Left colon (tissue), 2 donors: ENCODE data around the gene NRIP3. TPM values are rescaled to one million over a fixed set of nuclear protein-coding genes. Genes with fewer than 3 reads are reported as not detected.

Experiments
- ATAC-seq: fragments of 200-7000 bp; cut with Tn5 transposase; one replicate; pipeline ENCODE4 v1.9.1; 2020; ENCODE audit warnings: mild to moderate bottlenecking, moderate library complexity
- DNase-seq, 2 donors: peaks; one replicate each; pipeline ENCODE4 v3.0.0-alpha.2; 2020
- intact Hi-C, 2 donors: fragments of 100-400 bp; cut with DNase I in 1 of 2; cut with micrococcal nuclease in 1 of 2; formaldehyde crosslinking; loops; one replicate each; pipeline versions ENCODE4 v1.11.2 to v1.14.0; 2022; cut with DNase I, micrococcal nuclease
- long read RNA-seq: library from polyadenylated mRNA; unstranded; transcript quantifications from one replicate; pipeline ENCODE4 v2.0.0, GENCODE V29; 2021
- total RNA-seq, 2 donors: library from RNA; stranded (reverse); fragmentation: NEBNext Ultra II Directional; extraction: Animal tissue kit (Norgen Biotek cat#: 25700); gene quantifications; one replicate each; pipeline ENCODE4 v1.2.1, GENCODE V29; 2021
- donor health status: DM: no; HTN: no; CAD: no.
- donor health status: DM: yes; HTN: yes; CAD: no.

Gene NRIP3
- under 1 TPM; 0.27 to 0.75 TPM for total RNA-seq
- long read RNA-seq: 0 reads

GRCh38 chr11:9003573-9004182, at the start of gene NRIP3:
NRIP3 (minus strand) TSS chr11:9004001; CDS start chr11:9003935, 66 bp downstream.
- DNase-seq (peak; percentile 58 to 81), ATAC-seq (peak; percentile 97)
- intact Hi-C loops: no loop called here

GRCh38 chr11:9052316-9052715, 48.5 kb upstream of the NRIP3 start:
- intact Hi-C loops: no loop called here

GRCh38 chr11:9049959-9050358, 46.2 kb upstream of the NRIP3 start:
- DNase-seq (no peak), ATAC-seq (no peak)
- intact Hi-C loops: no loop called here

More at GRCh38 chr11:9052316-9052715, 48.5 kb upstream of the NRIP3 start:
- ATAC-seq (no peak), DNase-seq (no peak)

- intact Hi-C loops: no loop called here
- DNase-seq: no peak
- ATAC-seq: no peak
These were observed 44.2 kb upstream of the NRIP3 start for GRCh38 chr11:9047964-9048523.

- intact Hi-C loops: no loop called here
These were observed 42.7 kb upstream of the NRIP3 start for GRCh38 chr11:9046481-9046880.

GRCh38 chr11:9042488-9042887, 38.7 kb upstream of the NRIP3 start:
- intact Hi-C loops: no loop called here
- no peak for ATAC-seq
- no peak for DNase-seq

More at GRCh38 chr11:9046481-9046880, 42.7 kb upstream of the NRIP3 start:
- DNase-seq (no peak), ATAC-seq (no peak)

- DNase-seq: no peak
- intact Hi-C loops: no loop called here
- no peak for ATAC-seq
These were observed 37.9 kb upstream of the NRIP3 start for GRCh38 chr11:9041747-9042146.

GRCh38 chr11:9040410-9040809, 36.6 kb upstream of the NRIP3 start:
- no peak for ATAC-seq
- no peak for DNase-seq
- intact Hi-C loops: no loop called here

- no peak for DNase-seq
- intact Hi-C loops: no loop called here
- ATAC-seq: no peak
These were observed 36.1 kb upstream of the NRIP3 start for GRCh38 chr11:9039863-9040262.

GRCh38 chr11:9039198-9039597, 35.4 kb upstream of the NRIP3 start:
- DNase-seq (no peak), ATAC-seq (no peak)
- intact Hi-C loops: no loop called here

GRCh38 chr11:9038541-9038940, 34.7 kb upstream of the NRIP3 start:
- DNase-seq (no peak), ATAC-seq (no peak)
- intact Hi-C loops: no loop called here

- ATAC-seq (no peak), DNase-seq (no peak)
- intact Hi-C loops: no loop called here
These were observed 34.2 kb upstream of the NRIP3 start for GRCh38 chr11:9037963-9038362.

GRCh38 chr11:9037046-9037780, 33.4 kb upstream of the NRIP3 start:
- intact Hi-C loops: no loop called here
- DNase-seq: no peak
- no peak for ATAC-seq

- ATAC-seq (no peak), DNase-seq (no peak)
- intact Hi-C loops: no loop called here
These were observed 26.8 kb upstream of the NRIP3 start for GRCh38 chr11:9030601-9031000.

GRCh38 chr11:9029422-9029821, 25.6 kb upstream of the NRIP3 start:
- intact Hi-C loops: no loop called here
- DNase-seq: no peak

GRCh38 chr11:9028581-9028980, 24.8 kb upstream of the NRIP3 start:
- intact Hi-C loops: no loop called here
- DNase-seq (no peak), ATAC-seq (no peak)

More at GRCh38 chr11:9029422-9029821, 25.6 kb upstream of the NRIP3 start:
- ATAC-seq: no peak

- DNase-seq (no peak), ATAC-seq (no peak)
- intact Hi-C loops: no loop called here
These were observed 21.5 kb upstream of the NRIP3 start for GRCh38 chr11:9025101-9025850.

- ATAC-seq: no peak
- intact Hi-C loops: no loop called here
- no peak for DNase-seq
These were observed 19.3 kb upstream of the NRIP3 start for GRCh38 chr11:9022961-9023680.

- DNase-seq: no peak
- no peak for ATAC-seq
- intact Hi-C loops: no loop called here
These were observed 17.1 kb upstream of the NRIP3 start for GRCh38 chr11:9020916-9021315.
